GM13976 (cell line): ENCODE data around the gene RNF212.

ENCODE experiments used
- DNase-seq: peaks from one replicate; pipeline ENCODE4 v3.0.0; 2012; ENCODE audit warnings: low spot score
- in situ Hi-C: fragments of 300-500 bp; cut with MboI; formaldehyde crosslinking; loops from one replicate; pipeline ENCODE4 v1.12.0; 2022; ENCODE audit warnings: low sequenced_read_pairs, mixed read lengths, inconsistent platforms; ENCODE audit not compliant: unreplicated experiment
- TF ChIP-seq, protein P1 (sequence below): IDR thresholded peaks from 2 replicates; pipeline ENCODE4 v1.5.1; 2012; ENCODE audit warnings: borderline replicate concordance, mild to moderate bottlenecking; ENCODE audit not compliant: insufficient read depth; ENCODE audit errors: extremely low read depth, missing control alignments, control extremely low read depth

The RNF212 gene

DNA sequence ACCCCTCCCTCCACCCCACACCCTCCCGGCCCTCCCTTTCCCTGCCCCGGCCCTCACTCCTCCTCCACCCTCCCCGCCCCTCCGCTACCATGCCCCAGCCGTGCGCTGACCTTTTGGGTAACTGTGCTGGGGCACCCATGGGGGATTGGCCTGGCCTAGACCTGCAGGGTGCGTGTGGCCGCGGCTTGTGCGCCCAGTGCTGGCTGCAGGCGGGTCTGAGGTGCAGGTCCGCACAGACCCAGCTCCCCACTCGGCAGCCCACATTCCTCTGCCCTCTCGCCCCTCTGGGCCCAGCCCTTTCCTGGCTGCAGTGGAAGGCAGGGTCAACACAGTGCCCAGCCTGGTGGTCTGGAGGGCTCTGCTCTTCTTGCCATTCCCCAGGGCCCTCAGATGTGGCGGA is 77.3 kb downstream of the RNF212 start:
- in situ Hi-C loops = no loop called here
- DNase-seq = no peak
- TF ChIP-seq, protein P1, sequence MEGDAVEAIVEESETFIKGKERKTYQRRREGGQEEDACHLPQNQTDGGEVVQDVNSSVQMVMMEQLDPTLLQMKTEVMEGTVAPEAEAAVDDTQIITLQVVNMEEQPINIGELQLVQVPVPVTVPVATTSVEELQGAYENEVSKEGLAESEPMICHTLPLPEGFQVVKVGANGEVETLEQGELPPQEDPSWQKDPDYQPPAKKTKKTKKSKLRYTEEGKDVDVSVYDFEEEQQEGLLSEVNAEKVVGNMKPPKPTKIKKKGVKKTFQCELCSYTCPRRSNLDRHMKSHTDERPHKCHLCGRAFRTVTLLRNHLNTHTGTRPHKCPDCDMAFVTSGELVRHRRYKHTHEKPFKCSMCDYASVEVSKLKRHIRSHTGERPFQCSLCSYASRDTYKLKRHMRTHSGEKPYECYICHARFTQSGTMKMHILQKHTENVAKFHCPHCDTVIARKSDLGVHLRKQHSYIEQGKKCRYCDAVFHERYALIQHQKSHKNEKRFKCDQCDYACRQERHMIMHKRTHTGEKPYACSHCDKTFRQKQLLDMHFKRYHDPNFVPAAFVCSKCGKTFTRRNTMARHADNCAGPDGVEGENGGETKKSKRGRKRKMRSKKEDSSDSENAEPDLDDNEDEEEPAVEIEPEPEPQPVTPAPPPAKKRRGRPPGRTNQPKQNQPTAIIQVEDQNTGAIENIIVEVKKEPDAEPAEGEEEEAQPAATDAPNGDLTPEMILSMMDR = no peak

- TF ChIP-seq, protein P1 = no peak
- in situ Hi-C loops = no loop called here
- no peak for DNase-seq
Observed at GRCh38 chr4:1035510-1035909, 77.9 kb downstream of the RNF212 start.

GRCh38 chr4:1033840-1034551 is 79.4 kb downstream of the RNF212 start:
- TF ChIP-seq, protein P1 = no peak
- in situ Hi-C loops = no loop called here
- DNase-seq = no peak

DNA sequence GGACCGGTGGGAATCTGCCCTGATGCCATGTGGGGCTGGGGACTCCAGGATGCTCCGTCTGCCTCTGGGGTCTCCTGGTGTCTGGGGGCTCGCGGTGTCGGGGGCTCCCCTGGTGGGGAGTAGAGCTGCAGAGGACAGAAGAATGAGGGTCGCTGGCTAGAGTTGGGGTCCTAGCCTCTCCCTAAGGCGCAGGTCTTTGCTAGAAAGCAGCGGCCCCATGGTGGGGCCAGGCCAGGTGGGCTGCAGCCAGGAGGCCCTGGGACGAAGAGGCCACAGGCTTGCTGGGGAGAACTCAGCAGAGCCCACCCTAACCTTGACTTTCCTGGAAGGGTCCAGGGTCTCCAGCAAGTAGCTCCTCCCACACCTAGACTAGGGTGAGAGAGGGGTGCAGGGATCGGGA is 80.5 kb downstream of the RNF212 start:
- in situ Hi-C loops = no loop called here
- no peak for DNase-seq
- TF ChIP-seq, protein P1 = no peak

DNA sequence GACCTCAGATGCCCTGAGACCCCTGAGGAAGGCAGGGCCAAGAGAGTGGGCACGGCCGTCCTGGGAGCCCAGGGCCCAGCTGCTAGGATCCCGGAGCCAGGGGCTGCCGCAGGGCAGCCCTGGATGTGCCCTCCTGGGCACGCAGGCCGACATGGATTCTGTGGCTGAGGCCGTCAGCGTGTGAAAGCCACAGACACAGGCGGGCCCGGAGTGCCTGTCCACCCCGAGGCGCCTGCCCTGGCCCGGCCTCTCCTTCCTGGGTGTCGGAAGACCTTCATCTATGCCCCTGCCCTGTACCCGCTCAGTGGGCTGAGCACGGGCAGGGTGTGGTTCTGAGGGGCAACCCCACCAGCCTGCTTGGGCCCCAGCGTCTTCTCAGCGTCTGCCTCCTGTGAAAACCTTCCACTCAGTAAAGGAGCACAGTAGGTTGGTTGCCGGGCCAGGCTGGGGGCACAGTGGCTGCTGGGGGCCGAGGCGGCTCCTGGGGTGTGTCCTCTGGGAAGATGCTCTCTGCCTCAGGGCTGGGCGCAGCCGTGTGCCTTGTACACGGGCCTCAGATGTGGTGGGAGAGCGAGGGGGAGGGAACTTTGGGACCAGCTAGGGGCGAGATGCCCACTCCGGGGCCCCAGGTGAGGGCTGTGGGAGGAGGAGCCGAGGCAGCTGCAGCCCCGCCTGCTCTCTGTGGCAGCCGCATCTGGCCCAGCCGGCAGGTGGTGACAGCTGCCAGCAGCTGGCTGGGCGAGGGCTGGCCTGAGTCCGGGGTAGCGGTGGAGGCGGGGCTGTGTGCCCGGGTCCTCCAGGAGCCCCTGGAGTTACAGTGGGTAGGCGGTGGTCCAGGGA is 81.2 kb downstream of the RNF212 start:
- in situ Hi-C loops = no loop called here
- no peak for DNase-seq
- TF ChIP-seq, protein P1 = no peak

DNA sequence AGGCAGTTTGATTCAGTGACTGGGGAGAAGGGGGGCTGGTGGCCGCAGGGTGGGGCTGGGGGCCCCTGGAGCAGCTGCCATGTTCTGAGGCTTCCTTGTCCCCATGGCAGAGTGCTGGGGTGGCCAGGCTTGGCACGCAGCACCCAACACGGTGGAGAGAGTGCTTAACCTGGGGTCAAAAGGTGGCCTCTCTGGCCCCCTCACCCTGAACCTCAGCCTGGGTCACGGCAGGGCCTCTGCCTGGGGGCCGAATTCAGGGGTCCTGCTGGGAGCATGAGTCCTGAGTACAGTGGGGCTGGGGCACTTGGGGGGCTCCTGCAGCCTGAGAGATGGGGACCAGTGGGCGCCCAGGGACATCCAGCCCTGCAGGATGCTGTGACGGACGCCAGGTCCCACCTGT is 82.0 kb downstream of the RNF212 start:
- TF ChIP-seq, protein P1 = no peak
- DNase-seq = no peak
- in situ Hi-C loops = no loop called here
